HG02610 (cell line): ENCODE measurements around the gene ZFHX3.
A peak's percentile ranks its signal among the peaks of the same experiment; 100 is the strongest.

Experiments used
- ATAC-seq: cut with Tn5 transposase; IDR thresholded peaks from one replicate; pipeline ENCODE4 v1.9.1; 2021; ENCODE audit warnings: mild to moderate bottlenecking, moderate library complexity; ENCODE audit not compliant: unreplicated experiment

ZFHX3 gene

DNA sequence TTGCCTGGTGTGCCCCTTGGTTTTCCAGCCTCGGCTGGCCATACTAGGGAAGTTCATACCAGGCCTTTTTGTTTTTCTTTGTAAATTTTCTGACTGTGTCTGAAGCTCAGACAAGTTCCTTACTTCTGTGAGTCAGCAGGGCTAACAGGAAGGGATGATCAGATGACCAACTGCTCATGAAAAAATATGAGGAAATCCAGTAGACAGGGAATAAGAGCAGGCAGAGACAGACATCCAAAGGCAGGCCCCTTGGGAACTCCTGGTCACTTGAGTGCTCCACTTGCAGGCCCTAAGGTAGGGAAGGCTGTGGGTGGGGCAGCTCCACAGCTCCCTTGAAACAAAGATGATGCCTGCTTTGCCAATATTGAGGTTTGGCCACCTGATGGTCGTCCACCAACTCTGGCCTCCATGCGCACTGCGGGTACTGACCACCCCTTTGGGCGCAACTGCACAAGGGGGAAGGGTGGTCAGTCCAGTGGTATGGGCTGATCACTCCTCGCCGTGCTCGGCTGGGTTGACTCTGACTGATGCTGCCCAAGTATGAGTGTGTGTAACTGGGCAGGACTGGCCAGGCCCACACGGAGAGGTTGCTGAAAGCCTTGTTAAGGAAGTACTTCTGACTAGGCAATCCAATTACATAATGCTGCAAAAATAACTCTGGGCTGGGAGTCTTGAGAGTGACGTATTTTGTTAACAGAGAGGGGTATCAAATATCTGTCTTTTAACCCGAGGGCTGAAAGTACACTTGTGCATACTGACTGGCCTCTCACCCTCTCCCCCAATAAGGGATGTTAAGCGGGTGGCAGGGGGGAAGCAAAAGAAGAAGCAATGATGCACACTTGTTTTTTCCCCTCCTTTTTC lies 20.8 kb upstream of the ZFHX3 start:
- no peak for ATAC-seq

DNA sequence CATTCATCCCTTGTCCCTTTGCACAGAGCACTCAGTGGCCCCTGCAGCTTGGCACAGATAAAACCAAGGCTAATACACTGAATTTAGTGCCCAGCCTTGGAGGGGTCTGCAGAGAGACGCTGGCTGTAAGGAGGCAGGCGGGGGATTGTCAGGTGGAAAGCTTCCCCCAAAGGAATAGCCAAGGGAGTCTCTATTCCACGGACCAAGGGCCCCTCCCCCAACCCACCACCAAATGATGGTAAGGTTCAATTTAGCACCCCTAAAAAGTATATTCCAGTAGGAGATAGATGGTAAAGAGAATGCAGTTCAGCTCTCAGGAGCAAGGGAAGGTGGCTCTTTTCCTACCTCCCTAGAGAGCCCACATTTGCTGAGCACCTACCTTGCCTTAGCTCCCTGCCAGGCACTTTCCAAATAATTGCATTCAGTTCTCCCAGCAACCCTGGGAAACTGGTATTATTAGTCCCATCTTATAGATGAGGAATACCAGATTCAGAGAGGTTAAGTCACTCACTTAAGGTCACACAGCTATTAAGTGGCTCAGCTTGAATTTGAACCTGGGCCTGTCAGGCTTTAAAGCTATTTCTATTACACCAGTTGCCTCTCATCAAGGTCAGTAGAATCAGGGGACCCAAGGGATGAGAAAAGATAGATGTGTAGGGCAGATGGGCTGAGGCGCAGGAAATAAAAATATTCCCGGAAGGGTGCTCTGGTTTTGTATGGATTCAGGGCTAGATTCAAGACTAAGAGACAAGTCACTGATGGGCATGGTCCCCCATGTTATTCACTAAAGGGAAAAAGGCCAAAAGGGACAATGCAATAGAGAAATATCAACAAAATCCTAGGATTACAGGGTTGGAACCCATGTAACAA lies 20.0 kb upstream of the ZFHX3 start:
- ATAC-seq = no peak

DNA sequence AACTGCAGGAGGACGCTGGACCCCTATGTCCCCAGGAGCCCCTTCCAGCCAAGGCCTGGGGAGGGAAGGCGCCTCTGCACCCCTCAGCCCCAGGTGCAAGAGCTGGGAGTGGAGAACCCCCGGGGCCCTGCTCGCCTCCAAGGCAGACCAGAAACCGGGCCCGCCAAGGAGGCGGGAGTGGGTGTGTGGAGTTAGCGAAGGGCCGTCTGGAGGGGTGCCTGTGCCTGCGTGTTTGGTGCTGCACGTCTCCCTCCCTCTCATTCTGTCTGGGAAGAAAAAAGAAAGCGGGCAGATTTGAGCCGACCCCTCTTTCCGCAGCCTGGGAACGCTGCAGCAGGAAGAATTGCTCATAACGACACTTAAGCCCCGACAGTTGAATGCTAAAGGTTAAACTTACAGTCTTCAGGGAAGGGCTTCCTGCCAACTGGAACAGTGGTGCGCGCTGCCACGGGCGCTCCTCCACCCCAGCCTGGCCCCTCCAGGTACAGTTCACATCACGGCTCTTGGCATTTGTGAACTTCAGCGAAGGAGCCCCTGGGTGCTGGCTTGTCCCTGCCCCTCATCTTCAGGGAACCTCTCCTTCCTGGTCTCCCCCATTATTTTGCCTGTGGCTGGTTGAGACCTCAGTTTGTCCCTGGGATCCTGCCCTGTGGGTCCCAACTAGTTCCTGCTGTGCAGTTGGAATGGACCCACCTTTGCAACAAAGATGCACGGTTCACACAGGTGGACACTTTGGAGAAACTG lies 19.2 kb upstream of the ZFHX3 start:
- no peak for ATAC-seq

DNA sequence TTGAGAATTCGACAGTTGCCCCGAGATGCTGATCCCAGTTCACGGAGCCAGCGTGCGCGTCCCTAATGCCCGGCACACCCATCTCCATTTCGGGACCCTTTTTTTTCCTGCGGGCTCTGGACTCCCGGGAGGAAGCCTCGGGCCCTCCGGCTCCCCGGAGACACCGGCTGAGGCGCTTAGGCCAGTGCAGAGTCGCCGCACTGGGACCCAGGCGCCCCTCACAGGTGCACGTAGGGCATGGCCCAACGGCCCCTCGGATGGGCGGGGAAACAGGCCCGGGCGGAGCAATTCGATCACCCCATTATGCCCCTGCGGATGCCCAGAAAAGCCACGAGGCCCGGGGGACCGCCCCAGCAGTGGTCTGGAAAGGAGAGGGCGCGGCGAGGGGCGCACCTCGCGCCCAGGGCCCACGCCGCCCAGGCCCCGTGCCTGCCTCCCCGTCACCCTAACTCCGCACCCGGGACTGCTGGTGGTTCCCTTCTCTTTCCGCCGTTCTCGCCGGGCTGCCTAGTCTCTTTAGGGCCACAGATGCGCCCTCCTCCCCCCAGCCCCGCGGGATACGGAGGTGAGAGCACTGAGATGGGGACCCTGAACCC lies 18.5 kb upstream of the ZFHX3 start:
- no peak for ATAC-seq

DNA sequence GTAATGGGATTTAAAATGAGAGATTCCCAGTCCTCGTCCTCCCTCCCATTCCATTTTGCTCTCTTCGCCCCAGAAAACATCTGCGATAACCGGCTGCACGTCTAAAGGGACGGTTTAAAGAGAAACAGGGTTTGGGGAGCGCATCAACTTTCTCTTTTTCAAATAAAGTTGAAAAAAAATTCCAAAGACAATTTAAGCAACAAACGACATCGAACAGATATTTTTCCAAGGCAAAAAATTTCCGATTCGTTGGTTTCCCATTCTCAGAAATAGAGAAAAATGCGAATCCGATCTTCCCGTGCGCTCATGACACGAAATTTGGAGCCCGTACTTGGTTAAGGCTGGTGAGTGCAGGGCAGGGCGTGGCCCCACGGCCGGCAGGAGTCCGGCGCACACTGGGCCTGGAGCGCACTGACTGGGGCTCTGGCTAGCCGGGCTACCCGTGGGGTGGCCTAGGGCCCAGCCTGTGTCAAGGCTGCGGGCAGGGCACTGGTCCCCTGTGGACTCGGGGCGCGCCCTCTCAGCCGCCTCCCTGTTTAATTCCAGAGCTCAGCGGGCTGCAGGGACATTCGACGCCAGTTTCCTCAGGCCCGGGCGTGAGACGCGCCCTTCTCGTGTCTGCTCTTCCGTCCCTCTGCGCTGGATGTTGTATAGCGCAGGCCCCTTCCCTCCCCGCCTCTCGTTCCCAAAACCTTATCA lies 17.9 kb upstream of the ZFHX3 start:
- ATAC-seq = no peak

DNA sequence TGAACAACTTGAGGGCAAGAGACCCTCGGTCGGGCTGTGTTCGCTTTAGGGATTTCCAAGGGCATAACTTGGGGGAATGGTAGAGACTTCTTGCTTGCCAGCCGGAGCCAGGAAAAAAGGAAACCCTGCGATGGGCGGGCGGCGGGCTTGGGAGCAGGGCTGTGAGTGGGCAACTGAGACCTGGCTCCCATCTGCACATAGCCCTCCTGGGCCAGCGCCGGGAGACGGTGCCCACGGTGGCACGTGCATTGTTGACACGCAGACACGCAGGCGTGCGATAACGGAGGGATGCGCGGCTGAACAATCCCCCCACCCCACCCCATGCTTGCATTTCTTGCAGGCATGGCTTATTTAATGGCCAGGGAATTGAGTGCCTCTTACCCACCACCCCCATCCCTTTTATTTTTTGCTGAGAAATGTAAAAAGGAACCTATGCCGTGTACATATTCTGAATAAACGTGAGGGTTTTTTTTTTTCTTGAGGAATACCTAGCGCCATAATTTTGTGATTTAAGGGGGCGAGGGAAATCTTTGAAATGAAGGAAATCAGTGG lies 17.1 kb upstream of the ZFHX3 start:
- no peak for ATAC-seq

DNA sequence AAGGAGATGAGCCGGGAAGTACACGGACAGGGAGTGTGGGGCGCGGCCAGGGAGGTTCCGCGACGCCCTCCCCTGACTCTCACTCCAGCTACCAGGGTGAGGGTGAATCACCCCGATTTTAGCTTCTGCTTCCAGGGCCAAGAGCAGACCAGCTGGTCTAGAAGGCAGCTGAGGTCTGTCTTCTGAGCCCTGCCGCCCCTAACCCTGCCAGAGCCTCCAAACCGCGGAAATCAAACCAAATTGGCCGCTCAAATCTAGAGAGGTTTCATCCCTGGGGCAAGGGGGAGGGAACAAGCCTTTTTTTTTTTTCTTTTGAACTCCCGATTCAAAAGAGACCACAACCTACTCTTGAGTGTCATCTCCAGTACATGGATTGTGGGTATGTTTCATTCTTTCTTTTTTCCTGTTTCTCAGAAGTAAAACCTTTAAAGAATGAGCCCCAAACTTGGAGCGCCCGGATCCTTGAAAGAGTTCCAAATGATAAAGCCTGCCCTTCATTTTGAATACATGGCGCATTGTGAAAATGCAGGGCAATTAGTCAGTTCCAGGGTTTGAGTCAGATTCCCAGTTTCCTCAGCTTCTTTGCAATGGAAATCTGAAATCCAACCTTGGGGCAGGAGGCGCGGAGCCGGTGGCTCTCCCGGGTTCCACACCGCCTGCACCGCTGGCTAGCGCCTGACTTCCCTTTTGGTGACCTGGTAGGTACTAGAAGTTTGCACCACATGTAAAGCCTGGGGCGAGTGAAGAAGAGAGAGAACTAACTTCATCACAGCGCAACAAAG lies 16.5 kb upstream of the ZFHX3 start:
- no peak for ATAC-seq

DNA sequence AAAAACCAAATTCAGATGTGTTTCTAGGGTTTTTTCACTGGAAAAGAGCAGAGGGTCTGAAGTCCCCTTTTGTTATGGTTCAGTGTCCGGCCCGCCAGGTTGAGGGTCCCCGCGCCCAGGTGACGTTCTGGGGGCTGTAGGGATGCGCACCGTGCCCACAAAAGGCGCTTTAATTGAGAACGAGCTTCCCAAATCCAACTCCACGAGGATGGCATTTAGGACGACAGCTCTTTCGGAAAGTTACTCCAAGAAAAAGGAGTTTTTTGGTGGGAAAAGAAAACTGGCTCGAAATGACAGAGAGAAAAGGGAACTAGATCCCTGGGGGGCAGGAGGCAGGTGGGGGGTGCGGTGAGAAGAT lies 15.9 kb upstream of the ZFHX3 start:
- no peak for ATAC-seq

DNA sequence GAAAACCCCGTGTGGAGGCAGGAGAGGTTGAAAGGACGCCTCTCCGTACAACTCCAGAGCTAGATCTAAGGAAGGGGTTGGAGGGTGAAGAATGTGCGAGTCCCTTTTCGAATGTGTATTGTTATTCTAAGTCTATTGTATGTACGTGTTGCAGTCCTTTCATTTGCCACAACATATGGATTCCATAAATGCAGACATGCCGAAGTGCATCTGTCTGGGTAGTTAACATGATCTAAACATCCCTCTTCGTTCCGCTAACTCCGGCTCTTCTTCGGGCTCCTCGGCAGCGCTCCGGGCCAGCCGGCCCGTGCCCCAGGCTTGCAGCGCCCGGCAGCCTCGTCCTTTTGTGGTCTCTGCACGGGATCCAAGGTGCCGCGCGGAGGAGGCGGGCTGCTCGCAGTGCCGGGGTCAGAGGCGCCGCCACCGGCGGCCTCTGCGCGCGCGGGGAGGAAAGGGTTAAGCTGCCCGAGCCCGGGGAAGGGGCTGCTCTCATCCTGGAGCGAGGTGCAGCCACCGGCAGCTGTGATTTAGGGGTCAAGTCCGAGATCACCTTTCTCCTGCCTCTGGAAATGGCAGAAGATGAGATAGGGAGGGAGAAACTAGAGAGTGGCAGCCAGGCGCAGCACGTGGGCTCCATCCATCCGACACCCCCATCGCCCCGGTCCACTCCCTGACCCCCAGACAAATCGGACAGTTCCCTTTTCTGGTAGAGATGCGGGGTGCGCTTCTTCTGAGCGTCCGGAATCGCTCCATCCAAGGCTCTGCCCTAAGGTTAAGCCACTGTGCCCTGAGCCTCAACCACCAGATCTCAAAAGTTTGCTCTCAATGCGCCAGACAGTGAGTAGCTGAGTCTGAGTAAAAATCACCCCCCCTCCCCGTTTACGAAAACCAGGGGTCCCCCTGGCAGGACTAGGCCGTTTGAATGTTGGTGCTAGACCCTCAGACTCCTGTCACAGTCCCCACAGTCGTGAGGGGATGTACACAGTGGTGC lies 15.1 kb upstream of the ZFHX3 start:
- no peak for ATAC-seq

DNA sequence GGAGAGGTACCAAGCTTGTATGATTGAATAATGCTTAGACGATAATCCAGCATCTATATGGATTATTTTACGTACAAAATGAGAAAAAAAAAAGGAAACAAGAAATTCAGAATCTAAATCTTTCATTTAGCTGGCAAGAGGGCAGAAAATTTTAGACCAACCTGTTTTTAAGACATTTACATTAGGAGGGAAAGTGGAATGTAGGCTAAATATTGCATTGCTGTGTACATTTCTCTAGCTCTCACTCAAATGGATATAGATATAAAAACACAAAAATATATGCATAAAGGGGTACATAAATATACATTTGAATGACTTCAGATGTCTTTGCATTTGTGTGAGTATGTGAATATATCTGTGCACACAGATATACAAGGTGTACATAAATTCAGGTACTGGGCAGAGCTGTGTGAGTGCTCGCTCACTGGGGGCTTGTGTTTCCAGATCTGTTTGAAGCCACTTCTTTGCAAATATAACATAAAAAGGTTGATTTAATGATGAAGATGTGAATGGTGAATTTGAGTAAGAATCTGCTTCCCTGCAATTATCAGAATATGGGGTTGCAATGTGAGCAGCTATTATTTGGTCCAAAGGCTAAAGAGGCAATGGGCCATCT lies 14.2 kb upstream of the ZFHX3 start:
- no peak for ATAC-seq

DNA sequence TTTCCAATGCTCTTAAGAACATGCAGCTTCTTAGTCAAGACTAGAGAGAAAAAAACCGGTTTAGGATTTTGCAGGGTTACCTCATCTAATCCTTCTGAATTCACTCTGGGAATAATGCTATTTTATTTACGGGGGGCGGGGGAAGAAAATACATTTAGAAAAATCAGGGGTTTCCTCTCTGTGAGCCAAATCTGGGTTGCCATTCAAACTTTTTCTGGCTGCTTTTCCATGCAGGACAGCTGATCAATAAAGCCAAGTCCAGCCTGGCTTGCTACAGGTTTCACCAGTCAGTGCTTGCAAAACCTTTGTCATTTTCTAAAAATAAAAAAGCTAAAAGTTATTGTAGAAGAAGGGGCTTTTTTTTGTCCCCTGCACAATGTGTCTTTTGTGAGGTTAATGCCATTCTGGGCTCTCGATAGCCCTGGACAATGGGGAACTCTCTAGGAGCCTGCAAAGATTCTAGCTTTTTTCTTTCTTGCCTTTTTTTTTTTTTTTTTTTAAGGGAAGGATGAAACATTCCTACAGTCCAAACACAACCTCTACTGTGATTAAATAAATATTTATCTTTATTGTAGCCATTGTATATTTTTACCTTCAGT lies 13.1 kb upstream of the ZFHX3 start:
- no peak for ATAC-seq

DNA sequence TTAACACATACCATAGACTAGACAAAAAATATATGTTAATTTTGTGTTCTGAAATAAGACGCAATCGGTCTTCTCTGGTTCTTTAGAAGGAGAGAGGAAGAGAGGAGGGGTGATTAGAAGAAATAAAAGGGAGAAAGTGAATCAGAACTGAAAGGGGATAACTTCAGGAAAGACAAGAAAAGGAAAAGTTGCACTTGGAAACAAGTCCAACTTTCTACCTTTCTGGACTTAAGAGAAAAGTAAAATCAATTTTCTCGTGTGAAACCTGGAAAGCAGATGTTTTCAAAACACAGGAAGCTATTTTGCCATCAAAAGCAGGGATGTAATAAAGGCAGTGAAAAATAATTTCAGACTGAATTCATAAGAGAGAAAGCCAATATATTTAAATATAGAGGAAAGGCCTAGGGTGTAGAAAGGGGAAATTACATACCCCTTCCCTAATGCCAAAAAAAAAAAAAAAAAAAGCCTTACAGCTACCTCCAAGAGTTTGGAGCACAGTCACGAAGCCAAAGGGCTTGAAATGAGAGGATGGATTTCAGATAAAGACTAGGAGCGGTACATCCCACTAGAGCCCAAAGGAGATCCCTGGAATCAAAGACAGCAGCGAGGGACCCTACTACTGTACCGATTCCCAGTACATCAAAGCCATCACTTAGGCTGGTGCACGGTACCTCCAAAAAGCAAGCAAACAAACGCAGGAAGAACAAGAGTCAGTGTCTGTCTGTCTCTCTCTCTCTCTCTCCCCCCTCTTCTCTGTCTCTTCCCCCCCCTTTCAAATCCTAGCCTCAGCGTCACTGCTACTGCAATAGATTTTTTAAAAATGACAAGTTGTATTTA lies 12.1 kb upstream of the ZFHX3 start:
- no peak for ATAC-seq

DNA sequence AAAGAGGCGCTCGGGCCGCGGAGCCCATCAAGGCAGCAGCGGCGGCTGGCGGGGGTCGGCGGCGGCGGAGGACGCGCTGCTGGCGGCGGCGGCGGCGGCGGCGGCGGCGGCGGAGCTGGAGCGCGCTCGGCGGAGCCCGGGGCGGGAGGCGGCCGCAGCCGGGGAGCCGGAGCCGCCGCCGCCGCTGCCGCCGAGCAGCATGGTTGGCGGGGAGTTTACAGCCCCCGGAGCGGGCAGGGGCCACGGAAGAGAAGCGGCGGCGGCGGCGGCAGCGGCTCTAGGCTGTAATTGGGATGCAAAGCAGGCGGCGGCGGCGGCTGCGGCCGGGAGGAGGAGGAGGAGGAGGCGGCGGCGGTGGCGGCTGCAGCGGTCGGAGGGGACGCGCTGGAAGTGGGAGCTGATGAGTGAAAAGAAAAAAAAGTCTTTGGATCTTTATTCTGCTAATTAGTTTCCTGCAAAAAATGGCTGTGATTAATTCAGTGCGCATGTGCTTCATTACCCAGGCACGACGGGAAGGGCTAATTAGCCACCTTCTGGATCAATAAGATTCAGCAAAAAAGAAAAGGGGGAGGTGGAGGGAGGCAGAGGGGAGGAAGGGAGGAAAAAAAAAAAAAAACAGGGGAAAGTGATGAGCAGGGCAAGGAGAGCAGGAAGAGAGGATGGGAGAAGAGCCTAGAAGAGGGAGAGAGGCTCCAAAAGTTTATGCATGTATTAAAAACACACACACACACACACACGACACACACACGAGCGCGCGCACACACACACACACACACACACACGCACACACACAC lies 10.9 kb upstream of the ZFHX3 start:
- ATAC-seq = peak; percentile 27

DNA sequence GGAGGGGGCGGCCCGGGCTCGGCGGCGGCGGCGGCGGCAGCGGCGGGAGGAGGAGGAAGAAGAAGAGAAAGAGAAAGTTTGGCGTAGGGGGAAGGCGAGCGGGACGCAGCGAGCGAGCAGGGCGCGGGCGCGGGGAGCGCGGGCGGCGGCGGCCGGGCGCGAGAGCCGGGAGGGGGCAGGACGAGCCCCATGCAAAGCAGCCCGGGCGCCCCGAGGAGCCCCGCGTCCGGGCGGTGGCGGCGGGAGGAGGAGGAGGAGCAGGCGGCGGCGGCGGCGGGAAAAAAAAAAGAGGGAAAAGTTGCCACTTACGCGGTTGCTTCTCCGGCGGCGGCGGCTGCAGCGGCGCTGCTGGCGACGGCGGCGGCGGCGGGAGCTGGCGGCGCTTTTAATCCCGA lies 10.3 kb upstream of the ZFHX3 start:
- peak; percentile 69 for ATAC-seq

DNA sequence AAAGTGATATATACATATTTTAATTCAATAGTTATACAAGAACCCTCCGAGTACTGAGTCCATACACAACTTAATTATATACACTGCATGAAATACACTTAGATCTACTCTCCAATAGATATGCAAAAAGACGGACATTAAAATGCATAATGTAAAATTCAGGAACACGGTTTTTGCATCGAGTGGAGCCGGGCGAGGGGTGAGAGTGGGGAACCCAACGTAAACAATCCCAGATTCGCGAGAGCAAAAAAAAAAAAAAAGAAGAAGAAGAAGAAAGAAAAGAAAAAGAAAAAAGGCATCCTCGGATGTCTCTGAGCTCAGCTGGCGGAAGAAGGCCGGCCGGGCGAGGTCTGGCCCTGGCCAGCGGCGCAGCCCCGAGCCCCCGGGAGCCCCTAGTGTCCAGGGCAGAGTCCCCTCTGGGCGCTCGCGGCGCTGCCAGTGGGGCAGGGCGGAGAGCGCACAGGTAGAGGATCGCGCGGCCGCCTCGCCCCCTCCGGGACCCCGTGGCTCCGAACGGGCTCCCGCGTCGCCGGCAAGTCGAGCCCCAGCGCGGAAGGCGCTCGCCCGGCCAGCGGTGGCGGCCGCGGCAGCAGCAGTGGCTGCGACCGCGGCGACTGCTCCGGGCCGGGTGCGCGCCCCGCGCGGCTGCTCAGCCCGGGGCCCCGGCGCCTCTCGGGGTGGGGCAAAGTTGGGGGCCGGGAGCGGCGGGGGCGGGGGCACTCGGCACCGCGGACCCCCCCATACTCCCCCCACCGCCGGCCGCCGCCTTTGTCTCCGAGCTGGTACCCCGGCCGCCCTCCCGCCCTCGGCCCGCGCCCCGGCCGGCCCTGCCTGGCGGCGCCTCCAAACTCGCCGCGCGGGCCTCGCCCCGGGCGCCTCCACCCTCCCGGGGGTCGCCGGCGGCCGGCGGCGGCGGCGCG lies 9.6 kb upstream of the ZFHX3 start:
- ATAC-seq = peak; percentile 36
